OCI-LY7 (cell line): ENCODE data around the gene SPRYD3.

Source experiments
- CTCF ChIP-seq: fragments of 200-600 bp; sonication (generic); conservative IDR thresholded peaks from 2 replicates; pipeline ENCODE4 v1.5.1; 2014; ENCODE audit warnings: mild to moderate bottlenecking, antibody characterized with exemption, low read length, moderate library complexity, mixed read lengths
- EZH2phosphoT487 ChIP-seq: fragments of 200-600 bp; sonication (generic); IDR thresholded peaks from 2 replicates; pipeline ENCODE4 v1.6.1; 2018; ENCODE audit warnings: low read depth, borderline replicate concordance, mild to moderate bottlenecking, mixed run types, antibody characterized with exemption, low read length, moderate library complexity, mixed read lengths

DNA sequence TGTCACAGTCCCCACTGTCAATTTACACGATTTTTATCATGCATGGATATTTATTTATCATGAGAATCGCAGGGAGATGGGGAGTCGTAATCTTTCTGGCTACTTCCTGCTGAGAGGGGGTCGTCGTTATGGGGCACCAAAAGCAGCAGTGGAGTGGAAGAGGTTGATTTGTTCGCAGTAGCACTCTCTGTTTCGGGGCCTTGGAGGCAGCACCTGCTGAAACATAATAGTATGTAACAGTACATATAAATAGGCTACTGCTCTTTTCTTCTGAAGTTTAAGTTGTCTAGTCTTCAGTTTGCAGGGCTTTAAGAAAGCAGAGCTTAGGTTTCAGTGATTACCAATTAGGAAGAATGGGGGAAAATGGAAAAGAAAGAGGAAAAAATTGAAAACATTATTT lies 27.9 kb upstream of the SPRYD3 start:
- TF ChIP-seq CTCF (no peak), EZH2phosphoT487 (no peak)
